BLaER1 treated with 17β-estradiol and CSF1 and Interleukin-3, amounts not matched to agents 10 nM and 100 nM (cell line): ENCODE results near the gene TYSND1.

Experiments used
- H3K27ac ChIP-seq, 11 experiments: shearing (Covaris generic); formaldehyde crosslinking; 2 replicates each; pipeline ENCODE4 v1.8.1; 2022
- H3K27me3 ChIP-seq, 11 experiments: shearing (Covaris generic); formaldehyde crosslinking; 2 replicates each; pipeline ENCODE4 v1.8.1; 2022
- H3K36me3 ChIP-seq, 11 experiments: shearing (Covaris generic); formaldehyde crosslinking; 2 replicates each; pipeline ENCODE4 v1.8.1; 2022
- H3K4me1 ChIP-seq, 10 experiments: shearing (Covaris generic); formaldehyde crosslinking; 2 replicates each; pipeline ENCODE4 v1.8.1; 2022
- H3K4me2 ChIP-seq, 11 experiments: shearing (Covaris generic); formaldehyde crosslinking; 2 replicates each; pipeline ENCODE4 v1.8.1; 2022
- H3K4me3 ChIP-seq, 10 experiments: shearing (Covaris generic); formaldehyde crosslinking; 2 replicates each; pipeline ENCODE4 v1.8.1; 2022
- H3K9ac ChIP-seq, 11 experiments: shearing (Covaris generic); formaldehyde crosslinking; 2 replicates each; pipeline ENCODE4 v1.8.1; 2022
- H3K9me3 ChIP-seq, 11 experiments: shearing (Covaris generic); formaldehyde crosslinking; replicated peaks in 1 of 11; 2 replicates each; pipeline ENCODE4 v1.8.1; 2022
- H4K20me1 ChIP-seq, 11 experiments: shearing (Covaris generic); formaldehyde crosslinking; 2 replicates each; pipeline ENCODE4 v1.8.1; 2022
- Cebpa-rat ChIP-seq, 11 experiments: shearing (Covaris generic); IDR thresholded peaks; 2 replicates each; pipeline ENCODE4 v1.8.1; 2022

Gene TYSND1

DNA sequence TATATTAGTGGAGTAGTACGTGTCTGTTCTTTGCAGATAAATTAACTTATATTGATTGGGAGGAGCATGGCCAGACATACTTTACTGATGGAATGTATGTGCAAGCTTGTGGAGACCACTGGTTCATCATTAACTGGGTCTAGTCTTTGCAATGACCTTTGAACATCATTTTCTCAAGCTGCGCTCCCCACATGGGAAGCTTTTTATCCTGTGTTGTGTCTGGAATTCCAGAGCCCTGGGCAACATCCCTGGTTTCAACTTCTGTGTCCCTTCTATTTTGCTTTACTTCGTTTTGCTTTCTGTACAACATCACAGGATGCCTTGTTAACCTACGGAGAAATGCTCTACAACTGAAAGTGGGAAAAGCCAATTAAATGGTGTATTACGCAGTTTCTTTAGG, 55.5 kb downstream of the TYSND1 start:
- H3K9me3 ChIP-seq, result no peaks in the 10 kb centered on the region
- H3K9ac ChIP-seq, result no peak overlapping the region
- peaks cover 0 to 6% (median 0%) of the 10 kb centered on the region in 10 experiments; a peak in 1 of 20 replicates for H3K4me1 ChIP-seq
- no peaks in the 10 kb centered on the region for H3K27me3 ChIP-seq
- no peak overlapping the region for H3K27ac ChIP-seq
- H4K20me1 ChIP-seq, result no peaks in the 10 kb centered on the region
- no peak for TF ChIP-seq Cebpa-rat (IDR thresholded peaks at IDR 0.05)
- H3K4me3 ChIP-seq, result no peak overlapping the region
- peaks cover 57 to 92% (median 83%) of the 10 kb centered on the region in 11 experiments for H3K36me3 ChIP-seq
- no peak overlapping the region for H3K4me2 ChIP-seq

DNA sequence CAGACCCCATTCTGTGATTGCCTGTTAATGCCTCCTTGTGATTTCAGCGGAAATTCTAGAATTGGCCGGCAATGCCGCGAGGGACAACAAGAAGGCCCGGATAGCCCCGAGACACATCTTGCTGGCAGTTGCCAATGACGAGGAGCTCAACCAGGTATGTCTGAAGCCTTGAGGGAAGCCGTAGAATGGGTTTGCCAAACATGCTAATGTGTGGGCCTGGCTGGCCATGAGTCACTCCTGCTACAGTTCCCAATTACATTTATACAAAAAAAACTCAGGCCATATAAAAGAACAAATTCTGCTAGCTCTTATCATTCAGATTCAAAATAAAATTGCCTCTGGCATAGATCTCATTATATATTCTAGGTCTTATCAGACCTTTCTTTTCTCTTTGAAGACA, 56.5 kb downstream of the TYSND1 start:
- TF ChIP-seq Cebpa-rat (IDR thresholded peaks at IDR 0.05), result no peak
- H4K20me1 ChIP-seq, result peaks cover 0 to 6% (median 0%) of the 10 kb centered on the region in 11 experiments; a peak in 2 of 22 replicates
- H3K27ac ChIP-seq, result no peak overlapping the region
- no peaks in the 10 kb centered on the region for H3K9me3 ChIP-seq
- H3K27me3 ChIP-seq, result no peaks in the 10 kb centered on the region
- no peak overlapping the region for H3K4me2 ChIP-seq
- H3K4me3 ChIP-seq, result no peak overlapping the region
- peaks cover 51 to 85% (median 74%) of the 10 kb centered on the region in 11 experiments for H3K36me3 ChIP-seq
- H3K4me1 ChIP-seq, result peaks cover 0 to 6% (median 0%) of the 10 kb centered on the region in 10 experiments; a peak in 1 of 20 replicates
- no peak overlapping the region for H3K9ac ChIP-seq

DNA sequence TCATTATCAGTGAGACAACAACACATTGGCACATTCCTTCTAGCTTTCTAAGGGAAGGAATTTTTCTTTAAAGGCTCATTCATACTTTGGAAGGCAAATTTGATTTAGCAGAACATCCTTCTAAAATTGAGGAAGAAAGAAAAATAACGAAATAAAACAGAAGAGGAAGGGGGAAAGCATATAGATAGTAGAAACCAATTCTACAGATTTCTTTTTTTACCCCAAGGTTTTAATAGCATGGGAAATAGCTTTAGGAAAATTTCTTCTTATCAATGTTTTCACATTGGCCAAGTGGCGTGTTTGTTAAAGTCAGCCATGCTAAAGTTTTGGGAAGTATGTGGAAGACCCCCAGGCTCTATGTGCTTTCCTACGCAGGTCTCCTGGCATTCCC, 58.2 kb downstream of the TYSND1 start:
- no peaks in the 10 kb centered on the region for H3K27me3 ChIP-seq
- no peak overlapping the region for H3K4me2 ChIP-seq
- H3K27ac ChIP-seq, result no peak overlapping the region
- peaks cover 0 to 6% (median 0%) of the 10 kb centered on the region in 10 experiments; a peak in 1 of 20 replicates for H3K4me1 ChIP-seq
- peaks cover 35 to 78% (median 61%) of the 10 kb centered on the region in 11 experiments for H3K36me3 ChIP-seq
- no peak for TF ChIP-seq Cebpa-rat (IDR thresholded peaks at IDR 0.05)
- H3K4me3 ChIP-seq, result no peak overlapping the region
- no peak overlapping the region for H3K9ac ChIP-seq
- H4K20me1 ChIP-seq, result peaks cover 0 to 15% (median 0%) of the 10 kb centered on the region in 11 experiments; a peak in 4 of 22 replicates
- H3K9me3 ChIP-seq, result no peaks in the 10 kb centered on the region
